ENCODE measurements around the gene MRFAP1L1. TPM values are rescaled to one million over a fixed set of nuclear protein-coding genes. Genes with fewer than 3 reads are reported as not detected.
"Not testable (repeated sequence)": the region's sequence is repeated elsewhere in the genome, so short reads cannot be mapped to it uniquely, and the experiment has no call there.

The MRFAP1L1 gene
- total RNA-seq, 1 donor from 2014 or later, result 69.3 TPM

GRCh38 chr4:6727943-6728250 is 18.2 kb upstream of the MRFAP1L1 start:
- H3K27ac Mint-ChIP-seq, result no peak overlapping the region
- DNase-seq (ENCODE audit: low spot score, unreplicated experiment), result no peak
- TF ChIP-seq, protein P1, sequence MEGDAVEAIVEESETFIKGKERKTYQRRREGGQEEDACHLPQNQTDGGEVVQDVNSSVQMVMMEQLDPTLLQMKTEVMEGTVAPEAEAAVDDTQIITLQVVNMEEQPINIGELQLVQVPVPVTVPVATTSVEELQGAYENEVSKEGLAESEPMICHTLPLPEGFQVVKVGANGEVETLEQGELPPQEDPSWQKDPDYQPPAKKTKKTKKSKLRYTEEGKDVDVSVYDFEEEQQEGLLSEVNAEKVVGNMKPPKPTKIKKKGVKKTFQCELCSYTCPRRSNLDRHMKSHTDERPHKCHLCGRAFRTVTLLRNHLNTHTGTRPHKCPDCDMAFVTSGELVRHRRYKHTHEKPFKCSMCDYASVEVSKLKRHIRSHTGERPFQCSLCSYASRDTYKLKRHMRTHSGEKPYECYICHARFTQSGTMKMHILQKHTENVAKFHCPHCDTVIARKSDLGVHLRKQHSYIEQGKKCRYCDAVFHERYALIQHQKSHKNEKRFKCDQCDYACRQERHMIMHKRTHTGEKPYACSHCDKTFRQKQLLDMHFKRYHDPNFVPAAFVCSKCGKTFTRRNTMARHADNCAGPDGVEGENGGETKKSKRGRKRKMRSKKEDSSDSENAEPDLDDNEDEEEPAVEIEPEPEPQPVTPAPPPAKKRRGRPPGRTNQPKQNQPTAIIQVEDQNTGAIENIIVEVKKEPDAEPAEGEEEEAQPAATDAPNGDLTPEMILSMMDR (IDR thresholded peaks at IDR 0.05; ENCODE audit: unreplicated experiment), result no peak
- H3K9me3 Mint-ChIP-seq (ENCODE audit: low read depth), result no peaks in the 10 kb centered on the region
- no peaks in the 10 kb centered on the region for H3K4me1 Mint-ChIP-seq (ENCODE audit: low read depth)
- no peaks in the 10 kb centered on the region for H3K36me3 Mint-ChIP-seq (ENCODE audit: insufficient read depth)
- H3K4me3 Mint-ChIP-seq (ENCODE audit: low read depth), result no peak overlapping the region
- H3K27me3 Mint-ChIP-seq, result no peaks in the 10 kb centered on the region

DNA sequence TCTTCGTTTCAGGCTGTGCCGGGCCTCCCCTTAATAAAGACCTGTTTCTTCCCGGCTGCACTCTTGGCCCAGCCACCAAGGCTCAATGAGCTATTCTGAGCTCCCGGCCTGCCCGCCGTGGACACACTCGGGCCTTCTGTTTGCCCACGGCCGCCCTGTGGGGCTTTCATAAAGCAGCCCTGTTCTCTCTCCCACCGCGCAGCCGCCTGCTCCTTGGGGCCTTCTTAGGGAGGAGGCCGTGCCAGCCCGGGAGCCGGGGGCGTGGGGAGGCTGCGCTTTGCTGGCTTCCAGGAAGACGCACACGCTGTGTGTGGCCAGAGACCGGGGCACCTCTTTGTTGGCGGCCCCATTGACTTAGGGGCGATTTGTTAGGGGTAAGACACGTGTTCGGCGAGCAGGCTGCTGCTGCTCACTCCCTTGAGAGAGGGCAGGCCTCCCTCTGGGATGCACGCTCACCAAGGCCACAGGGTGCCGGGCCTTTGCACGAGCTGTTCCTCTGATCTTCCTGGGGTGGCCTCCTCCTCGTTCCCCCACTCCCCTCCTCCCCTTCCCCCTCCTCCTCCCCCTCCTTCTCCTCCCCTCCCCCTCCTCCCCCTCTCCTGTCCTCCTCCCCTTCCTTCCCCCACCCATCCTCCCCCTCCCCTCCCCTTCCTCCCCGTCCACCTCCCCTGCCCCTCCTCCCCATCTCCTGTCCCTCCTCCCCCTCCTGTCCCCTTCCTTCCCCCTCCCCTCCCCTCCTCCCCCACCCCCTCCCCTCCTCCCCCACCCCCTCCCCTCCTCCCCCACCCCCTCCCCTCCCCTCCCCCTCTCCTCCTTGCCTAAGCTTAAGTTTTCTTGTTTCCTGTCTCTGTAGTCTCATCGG is 17.6 kb upstream of the MRFAP1L1 start:
- H3K36me3 Mint-ChIP-seq (ENCODE audit: insufficient read depth), result no peaks in the 10 kb centered on the region
- H3K27me3 Mint-ChIP-seq, result no peaks in the 10 kb centered on the region
- no peak overlapping the region for H3K4me3 Mint-ChIP-seq (ENCODE audit: low read depth)
- DNase-seq (ENCODE audit: low spot score, unreplicated experiment), result no peak
- no peaks in the 10 kb centered on the region for H3K4me1 Mint-ChIP-seq (ENCODE audit: low read depth)
- TF ChIP-seq, protein P1 (IDR thresholded peaks at IDR 0.05; ENCODE audit: unreplicated experiment), result no peak
- H3K9me3 Mint-ChIP-seq (ENCODE audit: low read depth), result no peaks in the 10 kb centered on the region
- no peak overlapping the region for H3K27ac Mint-ChIP-seq

- not testable (repeated sequence) for H3K36me3 Mint-ChIP-seq (ENCODE audit: insufficient read depth); DNase-seq (ENCODE audit: low spot score, unreplicated experiment); H3K27ac Mint-ChIP-seq; H3K4me3 Mint-ChIP-seq (ENCODE audit: low read depth); H3K9me3 Mint-ChIP-seq (ENCODE audit: low read depth); H3K27me3 Mint-ChIP-seq; H3K4me1 Mint-ChIP-seq (ENCODE audit: low read depth)
Observed at GRCh38 chr4:6725427-6725961, 15.8 kb upstream of the MRFAP1L1 start.

DNA sequence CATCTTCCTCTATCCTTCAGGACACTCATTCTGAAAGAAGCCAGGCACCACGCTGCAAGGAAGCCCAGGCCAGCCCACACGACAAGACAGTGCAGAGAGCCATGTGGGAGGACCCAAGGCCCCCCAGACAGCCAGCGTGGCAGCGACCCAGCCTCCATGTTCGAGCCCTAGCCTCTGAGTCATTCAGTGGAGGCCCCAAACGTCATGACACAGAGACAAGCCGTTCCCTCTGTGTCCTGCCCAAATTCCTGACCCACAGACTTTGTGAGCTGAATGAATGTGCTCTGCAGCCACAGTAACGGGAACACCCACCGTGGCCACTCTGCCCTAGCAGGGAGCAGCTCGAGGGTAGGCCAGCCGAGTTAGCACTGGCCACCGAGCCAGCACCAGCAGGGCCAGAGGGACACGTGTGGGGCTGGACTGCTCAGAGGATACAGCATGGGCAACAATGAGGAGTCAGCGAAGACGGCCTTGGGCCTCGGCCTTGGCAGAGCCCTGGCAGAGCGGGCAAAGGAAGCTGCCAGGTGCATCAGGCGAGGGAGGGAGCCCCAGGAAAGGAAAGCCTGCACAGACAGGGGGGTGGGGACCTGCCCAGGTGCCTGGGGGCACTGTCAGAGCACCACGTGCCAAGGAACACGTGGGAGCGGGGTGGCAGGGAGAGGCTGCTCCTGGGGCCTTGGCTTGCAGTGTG is 14.9 kb upstream of the MRFAP1L1 start:
- Mint-ChIP-seq H3K27me3 (no peaks in the 10 kb centered on the region), H3K36me3 (ENCODE audit: insufficient read depth) (no peaks in the 10 kb centered on the region), H3K4me3 (ENCODE audit: low read depth) (no peak overlapping the region), H3K9me3 (ENCODE audit: low read depth) (no peaks in the 10 kb centered on the region), H3K4me1 (ENCODE audit: low read depth) (no peaks in the 10 kb centered on the region), H3K27ac (no peak overlapping the region)
- DNase-seq (ENCODE audit: low spot score, unreplicated experiment), result no peak
- TF ChIP-seq, protein P1 (IDR thresholded peaks at IDR 0.05; ENCODE audit: unreplicated experiment), result no peak

DNA sequence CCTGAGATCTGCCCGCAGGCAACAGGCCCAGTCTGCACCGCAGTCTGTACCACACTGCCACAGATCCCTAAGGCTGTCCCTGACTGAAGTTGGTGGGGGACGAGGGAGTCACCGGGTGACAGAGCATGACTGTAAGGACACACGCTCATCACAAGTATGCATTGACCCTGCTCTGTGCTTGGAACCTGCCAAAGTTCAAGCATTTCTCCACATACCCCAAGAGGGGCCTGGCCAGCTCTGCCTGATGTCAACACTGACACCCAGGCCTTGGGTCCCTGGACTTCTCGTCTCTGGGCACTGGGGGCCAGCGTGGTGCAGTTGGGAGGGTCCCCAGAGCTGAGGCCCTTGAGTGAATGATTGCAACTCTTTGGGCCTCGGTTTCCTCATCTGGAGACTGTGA is 14.2 kb upstream of the MRFAP1L1 start:
- Mint-ChIP-seq H3K4me3 (ENCODE audit: low read depth) (no peak overlapping the region), H3K27ac (no peak overlapping the region), H3K27me3 (no peaks in the 10 kb centered on the region), H3K4me1 (ENCODE audit: low read depth) (peaks cover 3% of the 10 kb centered on the region), H3K9me3 (ENCODE audit: low read depth) (no peaks in the 10 kb centered on the region), H3K36me3 (ENCODE audit: insufficient read depth) (peaks cover 3% of the 10 kb centered on the region)
- no peak for DNase-seq (ENCODE audit: low spot score, unreplicated experiment)
- TF ChIP-seq, protein P1 (IDR thresholded peaks at IDR 0.05; ENCODE audit: unreplicated experiment), result no peak

All from progenitor cell of endocrine pancreas (in vitro differentiated cells).